Neural cell (in vitro differentiated cells): ENCODE data around the gene STX10.

Experiments
- EP300 ChIP-seq: fragments of 450-650 bp; conservative IDR thresholded peaks from 2 replicates; pipeline ENCODE4 v1.6.1; 2014; ENCODE audit warnings: antibody characterized with exemption, mild to moderate bottlenecking, moderate library complexity; ENCODE audit not compliant: poor library complexity, severe bottlenecking
- TF ChIP-seq, protein P1 (sequence below): fragments of 450-650 bp; IDR thresholded peaks from 2 replicates; pipeline ENCODE4 v1.5.1; 2014; ENCODE audit warnings: antibody characterized with exemption, mild to moderate bottlenecking, moderate library complexity; ENCODE audit not compliant: poor library complexity, severe bottlenecking
- TF ChIP-seq, protein P2 (sequence below): IDR thresholded peaks from 2 replicates; pipeline ENCODE4 v1.6.1; 2012; ENCODE audit warnings: borderline replicate concordance

DNA sequence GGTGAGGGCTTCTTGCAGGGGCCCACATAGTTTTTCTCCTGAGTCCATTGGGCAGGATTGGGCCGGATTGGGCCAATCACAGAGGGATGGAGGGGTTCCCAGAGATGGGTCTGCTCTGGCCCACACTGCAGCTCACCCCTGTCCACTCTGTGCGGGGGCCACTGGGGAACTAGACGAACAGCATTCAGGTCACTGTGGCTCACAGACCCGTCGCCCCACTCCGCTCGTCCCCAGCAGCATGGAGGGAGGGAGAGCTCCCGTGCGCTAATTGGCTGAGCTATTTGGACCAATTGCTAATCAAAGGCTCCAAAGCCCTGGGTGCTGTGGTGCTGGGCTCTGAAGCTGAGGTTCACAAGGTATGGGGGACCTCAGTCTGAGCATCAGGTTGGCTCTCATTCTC is 20.8 kb downstream of the STX10 start:
- no peak for TF ChIP-seq EP300
- TF ChIP-seq, protein P1, sequence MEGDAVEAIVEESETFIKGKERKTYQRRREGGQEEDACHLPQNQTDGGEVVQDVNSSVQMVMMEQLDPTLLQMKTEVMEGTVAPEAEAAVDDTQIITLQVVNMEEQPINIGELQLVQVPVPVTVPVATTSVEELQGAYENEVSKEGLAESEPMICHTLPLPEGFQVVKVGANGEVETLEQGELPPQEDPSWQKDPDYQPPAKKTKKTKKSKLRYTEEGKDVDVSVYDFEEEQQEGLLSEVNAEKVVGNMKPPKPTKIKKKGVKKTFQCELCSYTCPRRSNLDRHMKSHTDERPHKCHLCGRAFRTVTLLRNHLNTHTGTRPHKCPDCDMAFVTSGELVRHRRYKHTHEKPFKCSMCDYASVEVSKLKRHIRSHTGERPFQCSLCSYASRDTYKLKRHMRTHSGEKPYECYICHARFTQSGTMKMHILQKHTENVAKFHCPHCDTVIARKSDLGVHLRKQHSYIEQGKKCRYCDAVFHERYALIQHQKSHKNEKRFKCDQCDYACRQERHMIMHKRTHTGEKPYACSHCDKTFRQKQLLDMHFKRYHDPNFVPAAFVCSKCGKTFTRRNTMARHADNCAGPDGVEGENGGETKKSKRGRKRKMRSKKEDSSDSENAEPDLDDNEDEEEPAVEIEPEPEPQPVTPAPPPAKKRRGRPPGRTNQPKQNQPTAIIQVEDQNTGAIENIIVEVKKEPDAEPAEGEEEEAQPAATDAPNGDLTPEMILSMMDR = no peak
- TF ChIP-seq, protein P2, sequence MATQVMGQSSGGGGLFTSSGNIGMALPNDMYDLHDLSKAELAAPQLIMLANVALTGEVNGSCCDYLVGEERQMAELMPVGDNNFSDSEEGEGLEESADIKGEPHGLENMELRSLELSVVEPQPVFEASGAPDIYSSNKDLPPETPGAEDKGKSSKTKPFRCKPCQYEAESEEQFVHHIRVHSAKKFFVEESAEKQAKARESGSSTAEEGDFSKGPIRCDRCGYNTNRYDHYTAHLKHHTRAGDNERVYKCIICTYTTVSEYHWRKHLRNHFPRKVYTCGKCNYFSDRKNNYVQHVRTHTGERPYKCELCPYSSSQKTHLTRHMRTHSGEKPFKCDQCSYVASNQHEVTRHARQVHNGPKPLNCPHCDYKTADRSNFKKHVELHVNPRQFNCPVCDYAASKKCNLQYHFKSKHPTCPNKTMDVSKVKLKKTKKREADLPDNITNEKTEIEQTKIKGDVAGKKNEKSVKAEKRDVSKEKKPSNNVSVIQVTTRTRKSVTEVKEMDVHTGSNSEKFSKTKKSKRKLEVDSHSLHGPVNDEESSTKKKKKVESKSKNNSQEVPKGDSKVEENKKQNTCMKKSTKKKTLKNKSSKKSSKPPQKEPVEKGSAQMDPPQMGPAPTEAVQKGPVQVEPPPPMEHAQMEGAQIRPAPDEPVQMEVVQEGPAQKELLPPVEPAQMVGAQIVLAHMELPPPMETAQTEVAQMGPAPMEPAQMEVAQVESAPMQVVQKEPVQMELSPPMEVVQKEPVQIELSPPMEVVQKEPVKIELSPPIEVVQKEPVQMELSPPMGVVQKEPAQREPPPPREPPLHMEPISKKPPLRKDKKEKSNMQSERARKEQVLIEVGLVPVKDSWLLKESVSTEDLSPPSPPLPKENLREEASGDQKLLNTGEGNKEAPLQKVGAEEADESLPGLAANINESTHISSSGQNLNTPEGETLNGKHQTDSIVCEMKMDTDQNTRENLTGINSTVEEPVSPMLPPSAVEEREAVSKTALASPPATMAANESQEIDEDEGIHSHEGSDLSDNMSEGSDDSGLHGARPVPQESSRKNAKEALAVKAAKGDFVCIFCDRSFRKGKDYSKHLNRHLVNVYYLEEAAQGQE = no peak
